ENCODE data around the gene BRD3. TPM values are rescaled to one million over a fixed set of nuclear protein-coding genes. Genes with fewer than 3 reads are reported as not detected.

BRD3 gene
- total RNA-seq, 1 experiment from 2014 or later, result 25.6 TPM

DNA sequence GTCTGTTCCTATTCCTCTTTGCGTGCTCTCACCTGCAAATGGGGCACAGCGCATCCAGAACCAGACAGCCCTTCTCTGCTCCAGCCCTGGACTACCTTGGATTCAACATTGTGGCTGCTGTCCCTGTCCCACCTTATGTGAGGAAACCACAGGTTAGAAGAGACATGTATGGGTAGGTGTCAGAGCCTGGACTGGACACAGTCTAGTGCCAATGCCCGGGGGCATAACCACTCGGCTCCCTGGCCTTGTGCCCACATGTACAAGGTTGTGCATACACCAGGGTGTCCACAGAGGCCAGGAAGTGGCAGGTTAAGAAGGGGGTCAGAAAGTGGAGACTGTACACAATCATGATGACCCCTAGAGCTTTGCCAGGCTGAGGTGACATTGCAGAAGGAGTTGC, 22.1 kb upstream of the BRD3 start:
- no peak for DNase-seq (ENCODE audit: unreplicated experiment)
- Mint-ChIP-seq H3K27me3 (ENCODE audit: insufficient read depth, unreplicated experiment) (peaks cover 22% of the 10 kb centered on the region), H3K36me3 (ENCODE audit: insufficient read depth, unreplicated experiment) (no peaks in the 10 kb centered on the region), H3K4me3 (ENCODE audit: unreplicated experiment) (no peak overlapping the region), H3K9me3 (ENCODE audit: unreplicated experiment) (peaks cover 7% of the 10 kb centered on the region), H3K27ac (ENCODE audit: low read depth, unreplicated experiment) (no peak overlapping the region), H3K4me1 (ENCODE audit: insufficient read depth, unreplicated experiment) (peaks cover 8% of the 10 kb centered on the region)
- ChIA-PET CTCF (no interaction called here), POLR2A (interaction anchor here (1.3 kb wide), 1 partner anchor 23 kb away, joined by 3 read pairs; no protein-coding TSS in a partner anchor)
- intact Hi-C loops (cut with micrococcal nuclease), result no loop called here
- TF ChIP-seq, protein P1, sequence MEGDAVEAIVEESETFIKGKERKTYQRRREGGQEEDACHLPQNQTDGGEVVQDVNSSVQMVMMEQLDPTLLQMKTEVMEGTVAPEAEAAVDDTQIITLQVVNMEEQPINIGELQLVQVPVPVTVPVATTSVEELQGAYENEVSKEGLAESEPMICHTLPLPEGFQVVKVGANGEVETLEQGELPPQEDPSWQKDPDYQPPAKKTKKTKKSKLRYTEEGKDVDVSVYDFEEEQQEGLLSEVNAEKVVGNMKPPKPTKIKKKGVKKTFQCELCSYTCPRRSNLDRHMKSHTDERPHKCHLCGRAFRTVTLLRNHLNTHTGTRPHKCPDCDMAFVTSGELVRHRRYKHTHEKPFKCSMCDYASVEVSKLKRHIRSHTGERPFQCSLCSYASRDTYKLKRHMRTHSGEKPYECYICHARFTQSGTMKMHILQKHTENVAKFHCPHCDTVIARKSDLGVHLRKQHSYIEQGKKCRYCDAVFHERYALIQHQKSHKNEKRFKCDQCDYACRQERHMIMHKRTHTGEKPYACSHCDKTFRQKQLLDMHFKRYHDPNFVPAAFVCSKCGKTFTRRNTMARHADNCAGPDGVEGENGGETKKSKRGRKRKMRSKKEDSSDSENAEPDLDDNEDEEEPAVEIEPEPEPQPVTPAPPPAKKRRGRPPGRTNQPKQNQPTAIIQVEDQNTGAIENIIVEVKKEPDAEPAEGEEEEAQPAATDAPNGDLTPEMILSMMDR (IDR thresholded peaks at IDR 0.05; ENCODE audit: unreplicated experiment), result no peak
- BruUV-seq (replicated peaks), result no TSS peak

DNA sequence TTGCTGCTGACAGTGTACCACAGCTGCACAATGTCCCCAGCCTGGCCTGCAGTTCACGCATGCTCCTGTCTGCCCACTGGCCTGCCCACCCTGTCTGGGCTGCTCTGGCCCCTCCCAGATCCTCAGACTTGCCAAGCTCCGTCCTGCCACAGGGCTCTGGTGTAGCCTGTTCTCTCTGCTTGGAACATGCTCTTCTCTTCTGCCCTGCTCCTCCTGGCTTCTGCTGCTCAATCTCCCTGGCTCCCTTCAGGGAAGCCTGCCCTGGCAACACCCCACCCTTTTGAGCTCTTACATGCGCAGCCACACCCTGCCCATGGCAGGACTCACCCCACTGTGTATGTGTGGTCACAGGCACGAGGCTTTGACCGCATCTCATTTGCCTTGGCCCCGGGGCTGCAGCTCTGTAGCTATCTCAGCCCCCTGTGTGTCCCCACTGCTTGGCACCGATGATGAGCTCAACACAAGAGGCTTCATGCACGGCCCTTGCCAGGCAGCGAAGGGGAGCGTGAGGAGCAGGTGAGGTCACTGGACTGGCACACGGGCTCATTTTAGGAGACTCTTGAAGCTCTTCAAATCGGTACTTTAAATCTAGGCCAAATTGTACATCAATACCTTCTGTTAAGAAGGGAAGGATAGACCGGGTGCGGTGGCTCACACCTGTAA, 20.4 kb upstream of the BRD3 start:
- Mint-ChIP-seq H3K27ac (ENCODE audit: low read depth, unreplicated experiment) (no peak overlapping the region), H3K36me3 (ENCODE audit: insufficient read depth, unreplicated experiment) (peaks cover 6% of the 10 kb centered on the region), H3K27me3 (ENCODE audit: insufficient read depth, unreplicated experiment) (peaks cover 21% of the 10 kb centered on the region), H3K4me1 (ENCODE audit: insufficient read depth, unreplicated experiment) (peaks cover 8% of the 10 kb centered on the region), H3K4me3 (ENCODE audit: unreplicated experiment) (no peak overlapping the region), H3K9me3 (ENCODE audit: unreplicated experiment) (peaks cover 7% of the 10 kb centered on the region)
- CTCF ChIA-PET, result interaction anchor here (0.6 to 2.2 kb wide), 2 partner anchors 10 to 1418 kb away, joined by 4 to 16 read pairs; partner anchors contain the start of genes DDX31 and GTF3C4
- TF ChIP-seq, protein P1 (IDR thresholded peaks at IDR 0.05; ENCODE audit: unreplicated experiment), result no peak
- peak; percentile 31 for DNase-seq (ENCODE audit: unreplicated experiment)
- BruUV-seq (replicated peaks), result no TSS peak
- POLR2A ChIA-PET, result interaction anchor here (0.5 to 1.4 kb wide), 8 partner anchors 10 to 1236 kb away, joined by 3 to 6 read pairs (median 3); no protein-coding TSS in a partner anchor
- intact Hi-C loops (cut with micrococcal nuclease), result no loop called here

DNA sequence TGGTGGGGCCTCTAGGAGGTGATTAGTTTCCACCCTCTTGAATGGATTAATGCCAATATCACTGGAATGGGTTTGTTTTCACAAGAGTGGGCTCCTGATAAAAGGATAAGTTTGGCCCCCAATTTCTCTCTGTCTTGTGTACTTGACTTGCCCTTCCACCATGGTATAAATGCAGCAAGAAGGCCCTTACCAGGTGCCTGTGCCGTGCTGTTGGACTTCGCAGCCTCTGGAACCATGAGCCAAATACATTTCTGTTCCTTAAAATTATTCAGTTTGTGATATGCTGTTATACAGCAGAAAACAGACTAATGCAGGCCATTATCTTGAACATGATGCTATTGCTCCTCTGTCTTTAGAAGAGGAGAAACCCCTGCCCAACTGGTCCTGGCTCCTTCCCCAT, 17.8 kb upstream of the BRD3 start:
- H3K27me3 Mint-ChIP-seq (ENCODE audit: insufficient read depth, unreplicated experiment), result peaks cover 11% of the 10 kb centered on the region
- intact Hi-C loops (cut with micrococcal nuclease), result no loop called here
- H3K36me3 Mint-ChIP-seq (ENCODE audit: insufficient read depth, unreplicated experiment), result peaks cover 6% of the 10 kb centered on the region
- no peak for DNase-seq (ENCODE audit: unreplicated experiment)
- H3K27ac Mint-ChIP-seq (ENCODE audit: low read depth, unreplicated experiment), result no peak overlapping the region
- TF ChIP-seq, protein P1 (IDR thresholded peaks at IDR 0.05; ENCODE audit: unreplicated experiment), result no peak
- H3K4me3 Mint-ChIP-seq (ENCODE audit: unreplicated experiment), result no peak overlapping the region
- peaks cover 7% of the 10 kb centered on the region for H3K9me3 Mint-ChIP-seq (ENCODE audit: unreplicated experiment)
- H3K4me1 Mint-ChIP-seq (ENCODE audit: insufficient read depth, unreplicated experiment), result peaks cover 8% of the 10 kb centered on the region
- POLR2A ChIA-PET, result interaction anchor here (0.9 kb wide), 1 partner anchor 17 kb away, joined by 3 read pairs; no protein-coding TSS in a partner anchor
- CTCF ChIA-PET, result no interaction called here
- no TSS peak for BruUV-seq (replicated peaks)

DNA sequence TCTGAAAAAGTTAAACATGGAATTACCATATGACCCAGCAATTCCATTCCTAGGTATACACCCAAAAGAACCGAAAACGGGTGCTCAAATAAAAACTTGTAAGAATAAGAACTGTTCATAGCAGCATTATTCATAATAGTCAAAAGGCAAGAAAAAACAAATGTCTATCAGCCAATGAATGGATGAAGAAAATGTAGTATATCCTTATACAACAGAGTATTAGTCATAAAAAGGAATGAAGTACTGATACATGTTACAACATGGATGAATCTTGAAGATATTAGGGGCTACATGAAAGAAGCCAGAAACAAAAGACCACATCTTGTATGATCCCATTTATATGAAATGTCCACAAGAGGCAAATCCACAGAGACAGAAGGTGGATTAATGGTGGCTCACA, 15.6 kb upstream of the BRD3 start:
- no peak for DNase-seq (ENCODE audit: unreplicated experiment)
- Mint-ChIP-seq H3K4me1 (ENCODE audit: insufficient read depth, unreplicated experiment) (peaks cover 8% of the 10 kb centered on the region), H3K27ac (ENCODE audit: low read depth, unreplicated experiment) (no peak overlapping the region), H3K36me3 (ENCODE audit: insufficient read depth, unreplicated experiment) (peaks cover 6% of the 10 kb centered on the region), H3K9me3 (ENCODE audit: unreplicated experiment) (peaks cover 14% of the 10 kb centered on the region), H3K4me3 (ENCODE audit: unreplicated experiment) (no peak overlapping the region), H3K27me3 (ENCODE audit: insufficient read depth, unreplicated experiment) (peaks cover 11% of the 10 kb centered on the region)
- TF ChIP-seq, protein P1 (IDR thresholded peaks at IDR 0.05; ENCODE audit: unreplicated experiment), result no peak
- POLR2A ChIA-PET, result interaction anchor here (1.0 to 1.2 kb wide), 2 partner anchors 15 to 303 kb away, joined by 3 to 5 read pairs; no protein-coding TSS in a partner anchor
- BruUV-seq (replicated peaks), result no TSS peak
- CTCF ChIA-PET, result no interaction called here
- intact Hi-C loops (cut with micrococcal nuclease), result no loop called here
